ENCODE measurements around the gene KNCN. TPM values are rescaled to one million over a fixed set of nuclear protein-coding genes. Genes with fewer than 3 reads are reported as not detected.
A peak's percentile ranks its signal among the peaks of the same experiment; 100 is the strongest.

Gene KNCN
- total RNA-seq, 1 experiment from 2014 or later = not detected

- Histone ChIP-seq H3K4ac (ENCODE audit: low read depth, low read length) (no peak overlapping the region), H2BK20ac (ENCODE audit: low read depth, low read length, poor library complexity, severe bottlenecking) (no peak overlapping the region), H2BK120ac (ENCODE audit: low read depth, low read length, poor library complexity, severe bottlenecking) (no peak overlapping the region), H2BK5ac (ENCODE audit: insufficient read length, low read length) (no peak overlapping the region), H2AFZ (ENCODE audit: low read length) (no peak overlapping the region), H4K91ac (ENCODE audit: insufficient read length, low read depth, low read length) (no peak overlapping the region), H3K9ac (ENCODE audit: extremely low read depth, insufficient read length, low read length) (no peak overlapping the region), H3K23ac (ENCODE audit: insufficient read length, low read depth, low read length) (no peak overlapping the region), H3K79me2 (ENCODE audit: insufficient read depth, low read length) (no peaks in the 10 kb centered on the region), H3K14ac (ENCODE audit: insufficient read depth, low read length) (no peak overlapping the region), H4K20me1 (ENCODE audit: control insufficient read depth, insufficient read depth, insufficient read length) (no peaks in the 10 kb centered on the region), H2AK5ac (ENCODE audit: insufficient read length, low read length) (no peak overlapping the region), H3K23me2 (ENCODE audit: insufficient read length, low read depth, low read length, poor library complexity, severe bottlenecking) (peaks cover 11% of the 10 kb centered on the region), H4K8ac (replicated peaks; ENCODE audit: insufficient read length, low read depth, low read length) (no peak overlapping the region), H3K4me1 (ENCODE audit: insufficient read depth, low read length) (peaks cover 2% of the 10 kb centered on the region; the same call in 1 of the 2 replicates), H3K27ac (ENCODE audit: insufficient read length, low read depth, low read length) (no peak overlapping the region), H3K56ac (ENCODE audit: insufficient read length, low read depth, low read length) (no peak overlapping the region), H3T11ph (ENCODE audit: low read length) (no peak overlapping the region), H3K27me3 (ENCODE audit: insufficient read depth, low read length) (peaks cover 28% of the 10 kb centered on the region), H4K5ac (ENCODE audit: insufficient read length, low read depth, low read length) (no peak overlapping the region), H3K4me2 (ENCODE audit: insufficient read depth, insufficient read length, low read length) (no peak overlapping the region), H3K18ac (ENCODE audit: insufficient read length, low read depth, low read length) (no peak overlapping the region), H3K9me3 (ENCODE audit: control insufficient read depth, low read depth, low read length) (no peaks in the 10 kb centered on the region), H2BK12ac (ENCODE audit: insufficient read length, low read depth, low read length) (no peak overlapping the region), H2BK15ac (ENCODE audit: low read depth, low read length) (no peak overlapping the region), H3K79me1 (ENCODE audit: insufficient read depth, low read depth, low read length, poor library complexity, severe bottlenecking) (no peaks in the 10 kb centered on the region)
- Mint-ChIP-seq H3K9me3 (no peaks in the 10 kb centered on the region), H3K36me3 (ENCODE audit: insufficient read depth in 1 of 3, low read depth in 3 of 3) (no peaks in the 10 kb centered on the region; a peak in 1 of 7 replicates), H3K4me1 (peaks cover 25 to 45% of the 10 kb centered on the region in 2 experiments), H3K27ac (peak overlapping the region in 1 of 3 experiments; percentile 9; a peak in 1 of 7 replicates), H3K4me3 (no peak overlapping the region), H3K27me3 (ENCODE audit: low read depth) (peaks cover 59% of the 10 kb centered on the region)
- TF ChIP-seq, protein P1, sequence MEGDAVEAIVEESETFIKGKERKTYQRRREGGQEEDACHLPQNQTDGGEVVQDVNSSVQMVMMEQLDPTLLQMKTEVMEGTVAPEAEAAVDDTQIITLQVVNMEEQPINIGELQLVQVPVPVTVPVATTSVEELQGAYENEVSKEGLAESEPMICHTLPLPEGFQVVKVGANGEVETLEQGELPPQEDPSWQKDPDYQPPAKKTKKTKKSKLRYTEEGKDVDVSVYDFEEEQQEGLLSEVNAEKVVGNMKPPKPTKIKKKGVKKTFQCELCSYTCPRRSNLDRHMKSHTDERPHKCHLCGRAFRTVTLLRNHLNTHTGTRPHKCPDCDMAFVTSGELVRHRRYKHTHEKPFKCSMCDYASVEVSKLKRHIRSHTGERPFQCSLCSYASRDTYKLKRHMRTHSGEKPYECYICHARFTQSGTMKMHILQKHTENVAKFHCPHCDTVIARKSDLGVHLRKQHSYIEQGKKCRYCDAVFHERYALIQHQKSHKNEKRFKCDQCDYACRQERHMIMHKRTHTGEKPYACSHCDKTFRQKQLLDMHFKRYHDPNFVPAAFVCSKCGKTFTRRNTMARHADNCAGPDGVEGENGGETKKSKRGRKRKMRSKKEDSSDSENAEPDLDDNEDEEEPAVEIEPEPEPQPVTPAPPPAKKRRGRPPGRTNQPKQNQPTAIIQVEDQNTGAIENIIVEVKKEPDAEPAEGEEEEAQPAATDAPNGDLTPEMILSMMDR (conservative IDR thresholded peaks at IDR 0.05) = peak; percentile 69
- no peak for DNase-seq
- no CpG with 5 or more reads among the region's 22 CpGs for WGBS (ENCODE audit: extremely low coverage, insufficient read length, low lambda C conversion rate)
Measured at GRCh38 chr1:46547481-46548383, 3.7 kb downstream of the KNCN start.
